HEK293 (cell line): Measurements from ENCODE around the gene CBFA2T2.

ENCODE experiments used
- CTCF ChIA-PET: fragments of 350-600 bp; formaldehyde crosslinking; extraction: SDS; loops from one replicate; lab custom pipeline; 2021; ENCODE audit warnings: antibody characterized with exemption; lab: Yijun Ruan, JAX
- POLR2A ChIA-PET: fragments of 300-600 bp; formaldehyde crosslinking; extraction: SDS; loops from one replicate; lab custom pipeline; 2020; ENCODE audit warnings: antibody characterized with exemption, inconsistent platforms; lab: Yijun Ruan, JAX
- H3K27ac ChIP-seq: fragments of 200-500 bp; sonication (Bioruptor generic); 2 replicates; pipeline ENCODE4 v1.5.1; 2014; ENCODE audit warnings: low read depth, low read length, control low read depth, inconsistent platforms; ENCODE audit errors: extremely low read depth
- H3K36me3 ChIP-seq, 2 experiments: fragments of 200-500 bp in 1 of 2; sonication (Bioruptor generic) in 1 of 2; 1 replicate in 1 of 2; 2 replicates in 1 of 2; pipeline ENCODE4 v1.5.1; 2014 to 2017; ENCODE audit warnings: inconsistent platforms in 2 of 2, low read length in 2 of 2; ENCODE audit not compliant: control insufficient read depth in 2 of 2, insufficient read depth in 1 of 2
- H3K4me1 ChIP-seq: fragments of 200-500 bp; sonication (Bioruptor generic); 2 replicates; pipeline ENCODE4 v1.5.1; 2014; ENCODE audit warnings: mild to moderate bottlenecking, low read length, inconsistent platforms; ENCODE audit not compliant: control insufficient read depth, insufficient read depth
- H3K4me3 ChIP-seq: 2 replicates; pipeline ENCODE4 v1.5.1; 2011; ENCODE audit warnings: low read depth, mild to moderate bottlenecking, control low read depth, low read length, moderate library complexity
- H3K9me3 ChIP-seq: fragments of 200-500 bp; sonication (Bioruptor generic); 2 replicates; pipeline ENCODE4 v1.5.1; 2014; ENCODE audit warnings: low read depth, low read length, inconsistent platforms; ENCODE audit not compliant: control insufficient read depth, insufficient read depth
- KLF1 ChIP-seq: fragments of 450-650 bp; formaldehyde crosslinking; IDR thresholded peaks from 2 replicates; pipeline ENCODE4 v1.5.1; 2016; ENCODE audit warnings: missing biosample characterization, missing genetic modification characterization
- OVOL3 ChIP-seq: fragments of 450-650 bp; formaldehyde crosslinking; IDR thresholded peaks from 2 replicates; pipeline ENCODE4 v1.5.1; 2016; ENCODE audit warnings: missing biosample characterization, missing genetic modification characterization
- SCRT2 ChIP-seq: fragments of 450-650 bp; formaldehyde crosslinking; IDR thresholded peaks from 2 replicates; pipeline ENCODE4 v1.5.1; 2016; ENCODE audit warnings: missing biosample characterization, missing genetic modification characterization
- ZBTB20 ChIP-seq: fragments of 450-650 bp; formaldehyde crosslinking; IDR thresholded peaks from 2 replicates; pipeline ENCODE4 v1.5.1; 2016; ENCODE audit warnings: missing biosample characterization, missing genetic modification characterization
- ZNF174 ChIP-seq: fragments of 450-650 bp; formaldehyde crosslinking; IDR thresholded peaks from 2 replicates; pipeline ENCODE4 v1.5.0; 2017; ENCODE audit warnings: missing biosample characterization, mild to moderate bottlenecking, missing genetic modification characterization
- ZNF2 ChIP-seq: fragments of 450-650 bp; formaldehyde crosslinking; IDR thresholded peaks from 2 replicates; pipeline ENCODE4 v1.5.1; 2016; ENCODE audit warnings: missing biosample characterization, missing genetic modification characterization
- ZNF366 ChIP-seq: fragments of 450-650 bp; formaldehyde crosslinking; conservative IDR thresholded peaks from 2 replicates; pipeline ENCODE4 v1.5.1; 2016; ENCODE audit warnings: missing biosample characterization, missing genetic modification characterization
- ZNF391 ChIP-seq: fragments of 450-650 bp; formaldehyde crosslinking; IDR thresholded peaks from 2 replicates; pipeline ENCODE4 v1.5.1; 2016; ENCODE audit warnings: low read depth, missing biosample characterization, missing genetic modification characterization, borderline replicate concordance
- ZNF510 ChIP-seq: fragments of 450-650 bp; formaldehyde crosslinking; IDR thresholded peaks from 2 replicates; pipeline ENCODE4 v1.5.1; 2018; ENCODE audit warnings: mild to moderate bottlenecking, missing genetic modification characterization, missing biosample characterization; ENCODE audit not compliant: insufficient replicate concordance
- TF ChIP-seq, protein P1 (sequence below): fragments of 450-650 bp; formaldehyde crosslinking; IDR thresholded peaks from 2 replicates; pipeline ENCODE4 v1.5.1; 2016; ENCODE audit warnings: missing biosample characterization, missing genetic modification characterization
- TF ChIP-seq, protein P2 (sequence below): fragments of 450-650 bp; formaldehyde crosslinking; conservative IDR thresholded peaks from 2 replicates; pipeline ENCODE4 v1.5.1; 2016; ENCODE audit warnings: low read depth, missing biosample characterization, missing genetic modification characterization
- TF ChIP-seq, protein P3 (sequence below): fragments of 450-650 bp; formaldehyde crosslinking; IDR thresholded peaks from 2 replicates; pipeline ENCODE4 v1.5.1; 2016; ENCODE audit warnings: missing biosample characterization, missing genetic modification characterization
- TF ChIP-seq, protein P4 (sequence below): fragments of 450-650 bp; formaldehyde crosslinking; IDR thresholded peaks from 2 replicates; pipeline ENCODE4 v1.5.1; 2017; ENCODE audit warnings: missing biosample characterization, mild to moderate bottlenecking, missing genetic modification characterization, moderate library complexity
- TF ChIP-seq, protein P5 (sequence below): fragments of 450-650 bp; formaldehyde crosslinking; IDR thresholded peaks from 2 replicates; pipeline ENCODE4 v1.5.1; 2017; ENCODE audit warnings: missing biosample characterization, missing genetic modification characterization
- TF ChIP-seq, protein P6 (sequence below): fragments of 450-650 bp; formaldehyde crosslinking; IDR thresholded peaks from 2 replicates; pipeline ENCODE4 v1.5.1; 2016; ENCODE audit warnings: missing biosample characterization, missing genetic modification characterization
- TF ChIP-seq, protein P7 (sequence below): fragments of 450-650 bp; formaldehyde crosslinking; IDR thresholded peaks from 2 replicates; pipeline ENCODE4 v1.5.1; 2016; ENCODE audit warnings: missing biosample characterization, missing genetic modification characterization, borderline replicate concordance

CBFA2T2 gene

DNA sequence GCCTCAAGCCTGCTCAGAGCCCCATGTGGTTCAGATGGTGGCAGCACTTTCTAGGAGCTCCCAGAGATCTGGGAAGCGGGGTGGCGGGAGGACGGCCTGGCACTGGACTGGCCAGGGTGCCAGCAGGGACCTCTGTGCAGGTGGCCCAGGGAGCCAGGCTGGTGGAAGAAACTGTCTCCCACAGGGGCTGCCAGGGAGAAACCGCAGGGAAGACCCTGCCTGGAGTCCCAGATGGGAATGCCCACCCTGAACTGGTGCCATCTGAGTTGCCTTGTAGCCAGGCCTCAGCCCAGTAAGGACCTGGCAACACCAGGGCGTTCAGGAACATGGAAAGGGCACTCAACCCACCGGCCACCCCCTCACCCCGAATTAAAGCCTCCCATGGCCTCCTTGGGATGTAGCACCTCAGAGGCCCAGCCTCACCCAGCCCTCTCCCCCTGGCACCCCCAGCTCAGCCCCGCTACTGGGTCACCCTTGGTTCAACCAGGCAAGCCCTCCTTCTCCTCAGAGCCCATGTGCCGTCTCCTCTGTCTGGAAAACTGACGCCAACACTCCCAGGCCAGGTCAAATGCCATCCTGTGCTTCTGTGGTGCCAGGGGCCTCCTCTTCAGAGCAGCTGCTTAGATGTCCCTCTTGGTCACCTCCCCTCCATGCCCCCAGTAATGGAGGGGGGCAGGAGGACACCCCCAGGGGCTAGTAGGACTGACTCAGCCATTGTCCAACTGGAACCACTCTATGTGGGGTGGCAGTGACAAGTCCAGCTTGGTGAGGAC, 166.3 kb downstream of the CBFA2T2 start:
- ChIA-PET CTCF (interaction anchor here (1.2 to 2.6 kb wide), 2 partner anchors 10 to 199 kb away, joined by 3 to 7 read pairs; partner anchors contain the start of gene ACTL10), POLR2A (interaction anchor here (0.6 to 1.5 kb wide), 2 partner anchors 10 to 213 kb away, joined by 3 to 5 read pairs; partner anchors contain the start of genes ACTL10 and SNTA1)
- H3K4me1 ChIP-seq = no peaks in the 10 kb centered on the region
- no peak overlapping the region for H3K4me3 ChIP-seq
- no peaks in the 10 kb centered on the region for H3K9me3 ChIP-seq
- H3K36me3 ChIP-seq = peaks cover 0 to 47% of the 10 kb centered on the region in 2 experiments; a peak in 1 of 3 replicates
- H3K27ac ChIP-seq = no peak overlapping the region
- TF ChIP-seq KLF1 (tag by site-specific recombination) = no peak
- TF ChIP-seq, protein P1, sequence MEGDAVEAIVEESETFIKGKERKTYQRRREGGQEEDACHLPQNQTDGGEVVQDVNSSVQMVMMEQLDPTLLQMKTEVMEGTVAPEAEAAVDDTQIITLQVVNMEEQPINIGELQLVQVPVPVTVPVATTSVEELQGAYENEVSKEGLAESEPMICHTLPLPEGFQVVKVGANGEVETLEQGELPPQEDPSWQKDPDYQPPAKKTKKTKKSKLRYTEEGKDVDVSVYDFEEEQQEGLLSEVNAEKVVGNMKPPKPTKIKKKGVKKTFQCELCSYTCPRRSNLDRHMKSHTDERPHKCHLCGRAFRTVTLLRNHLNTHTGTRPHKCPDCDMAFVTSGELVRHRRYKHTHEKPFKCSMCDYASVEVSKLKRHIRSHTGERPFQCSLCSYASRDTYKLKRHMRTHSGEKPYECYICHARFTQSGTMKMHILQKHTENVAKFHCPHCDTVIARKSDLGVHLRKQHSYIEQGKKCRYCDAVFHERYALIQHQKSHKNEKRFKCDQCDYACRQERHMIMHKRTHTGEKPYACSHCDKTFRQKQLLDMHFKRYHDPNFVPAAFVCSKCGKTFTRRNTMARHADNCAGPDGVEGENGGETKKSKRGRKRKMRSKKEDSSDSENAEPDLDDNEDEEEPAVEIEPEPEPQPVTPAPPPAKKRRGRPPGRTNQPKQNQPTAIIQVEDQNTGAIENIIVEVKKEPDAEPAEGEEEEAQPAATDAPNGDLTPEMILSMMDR (tag by site-specific recombination) = no peak
- TF ChIP-seq, protein P2, sequence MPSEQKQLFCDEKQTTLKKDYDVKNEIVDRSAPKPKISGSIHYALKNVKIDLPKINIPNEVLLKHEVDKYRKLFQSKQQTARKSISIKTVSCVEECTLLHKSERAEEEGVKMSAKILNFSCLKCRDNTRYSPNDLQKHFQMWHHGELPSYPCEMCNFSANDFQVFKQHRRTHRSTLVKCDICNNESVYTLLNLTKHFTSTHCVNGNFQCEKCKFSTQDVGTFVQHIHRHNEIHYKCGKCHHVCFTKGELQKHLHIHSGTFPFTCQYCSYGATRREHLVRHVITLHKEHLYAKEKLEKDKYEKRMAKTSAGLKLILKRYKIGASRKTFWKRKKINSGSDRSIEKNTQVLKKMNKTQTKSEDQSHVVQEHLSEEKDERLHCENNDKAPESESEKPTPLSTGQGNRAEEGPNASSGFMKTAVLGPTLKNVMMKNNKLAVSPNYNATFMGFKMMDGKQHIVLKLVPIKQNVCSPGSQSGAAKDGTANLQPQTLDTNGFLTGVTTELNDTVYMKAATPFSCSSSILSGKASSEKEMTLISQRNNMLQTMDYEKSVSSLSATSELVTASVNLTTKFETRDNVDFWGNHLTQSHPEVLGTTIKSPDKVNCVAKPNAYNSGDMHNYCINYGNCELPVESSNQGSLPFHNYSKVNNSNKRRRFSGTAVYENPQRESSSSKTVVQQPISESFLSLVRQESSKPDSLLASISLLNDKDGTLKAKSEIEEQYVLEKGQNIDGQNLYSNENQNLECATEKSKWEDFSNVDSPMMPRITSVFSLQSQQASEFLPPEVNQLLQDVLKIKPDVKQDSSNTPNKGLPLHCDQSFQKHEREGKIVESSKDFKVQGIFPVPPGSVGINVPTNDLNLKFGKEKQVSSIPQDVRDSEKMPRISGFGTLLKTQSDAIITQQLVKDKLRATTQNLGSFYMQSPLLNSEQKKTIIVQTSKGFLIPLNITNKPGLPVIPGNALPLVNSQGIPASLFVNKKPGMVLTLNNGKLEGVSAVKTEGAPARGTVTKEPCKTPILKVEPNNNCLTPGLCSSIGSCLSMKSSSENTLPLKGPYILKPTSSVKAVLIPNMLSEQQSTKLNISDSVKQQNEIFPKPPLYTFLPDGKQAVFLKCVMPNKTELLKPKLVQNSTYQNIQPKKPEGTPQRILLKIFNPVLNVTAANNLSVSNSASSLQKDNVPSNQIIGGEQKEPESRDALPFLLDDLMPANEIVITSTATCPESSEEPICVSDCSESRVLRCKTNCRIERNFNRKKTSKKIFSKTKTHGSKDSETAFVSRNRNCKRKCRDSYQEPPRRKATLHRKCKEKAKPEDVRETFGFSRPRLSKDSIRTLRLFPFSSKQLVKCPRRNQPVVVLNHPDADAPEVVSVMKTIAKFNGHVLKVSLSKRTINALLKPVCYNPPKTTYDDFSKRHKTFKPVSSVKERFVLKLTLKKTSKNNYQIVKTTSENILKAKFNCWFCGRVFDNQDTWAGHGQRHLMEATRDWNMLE = no peak
- no peak for TF ChIP-seq ZNF391 (tag by site-specific recombination)
- TF ChIP-seq SCRT2 (tag by site-specific recombination) = no peak
- TF ChIP-seq ZNF174 (tag by site-specific recombination) = no peak
- TF ChIP-seq ZNF510 (tag by site-specific recombination) = no peak
- no peak for TF ChIP-seq OVOL3 (tag by site-specific recombination)
- TF ChIP-seq ZBTB20 (tag by site-specific recombination) = no peak
- TF ChIP-seq, protein P3, sequence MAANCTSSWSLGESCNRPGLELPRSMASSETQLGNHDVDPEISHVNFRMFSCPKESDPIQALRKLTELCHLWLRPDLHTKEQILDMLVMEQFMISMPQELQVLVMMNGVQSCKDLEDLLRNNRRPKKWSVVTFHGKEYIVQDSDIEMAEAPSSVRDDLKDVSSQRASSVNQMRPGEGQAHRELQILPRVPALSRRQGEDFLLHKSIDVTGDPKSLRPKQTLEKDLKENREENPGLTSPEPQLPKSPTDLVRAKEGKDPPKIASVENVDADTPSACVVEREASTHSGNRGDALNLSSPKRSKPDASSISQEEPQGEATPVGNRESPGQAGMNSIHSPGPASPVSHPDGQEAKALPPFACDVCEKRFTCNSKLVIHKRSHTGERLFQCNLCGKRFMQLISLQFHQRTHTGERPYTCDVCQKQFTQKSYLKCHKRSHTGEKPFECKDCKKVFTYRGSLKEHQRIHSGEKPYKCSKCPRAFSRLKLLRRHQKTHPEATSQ (tag by site-specific recombination) = no peak
- TF ChIP-seq, protein P4, sequence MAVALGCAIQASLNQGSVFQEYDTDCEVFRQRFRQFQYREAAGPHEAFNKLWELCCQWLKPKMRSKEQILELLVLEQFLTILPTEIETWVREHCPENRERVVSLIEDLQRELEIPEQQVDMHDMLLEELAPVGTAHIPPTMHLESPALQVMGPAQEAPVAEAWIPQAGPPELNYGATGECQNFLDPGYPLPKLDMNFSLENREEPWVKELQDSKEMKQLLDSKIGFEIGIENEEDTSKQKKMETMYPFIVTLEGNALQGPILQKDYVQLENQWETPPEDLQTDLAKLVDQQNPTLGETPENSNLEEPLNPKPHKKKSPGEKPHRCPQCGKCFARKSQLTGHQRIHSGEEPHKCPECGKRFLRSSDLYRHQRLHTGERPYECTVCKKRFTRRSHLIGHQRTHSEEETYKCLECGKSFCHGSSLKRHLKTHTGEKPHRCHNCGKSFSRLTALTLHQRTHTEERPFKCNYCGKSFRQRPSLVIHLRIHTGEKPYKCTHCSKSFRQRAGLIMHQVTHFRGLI (tag by site-specific recombination) = no peak
- TF ChIP-seq ZNF2 (tag by site-specific recombination) = no peak
- TF ChIP-seq, protein P5, sequence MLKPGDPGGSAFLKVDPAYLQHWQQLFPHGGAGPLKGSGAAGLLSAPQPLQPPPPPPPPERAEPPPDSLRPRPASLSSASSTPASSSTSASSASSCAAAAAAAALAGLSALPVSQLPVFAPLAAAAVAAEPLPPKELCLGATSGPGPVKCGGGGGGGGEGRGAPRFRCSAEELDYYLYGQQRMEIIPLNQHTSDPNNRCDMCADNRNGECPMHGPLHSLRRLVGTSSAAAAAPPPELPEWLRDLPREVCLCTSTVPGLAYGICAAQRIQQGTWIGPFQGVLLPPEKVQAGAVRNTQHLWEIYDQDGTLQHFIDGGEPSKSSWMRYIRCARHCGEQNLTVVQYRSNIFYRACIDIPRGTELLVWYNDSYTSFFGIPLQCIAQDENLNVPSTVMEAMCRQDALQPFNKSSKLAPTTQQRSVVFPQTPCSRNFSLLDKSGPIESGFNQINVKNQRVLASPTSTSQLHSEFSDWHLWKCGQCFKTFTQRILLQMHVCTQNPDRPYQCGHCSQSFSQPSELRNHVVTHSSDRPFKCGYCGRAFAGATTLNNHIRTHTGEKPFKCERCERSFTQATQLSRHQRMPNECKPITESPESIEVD (tag by site-specific recombination) = no peak
- TF ChIP-seq, protein P6, sequence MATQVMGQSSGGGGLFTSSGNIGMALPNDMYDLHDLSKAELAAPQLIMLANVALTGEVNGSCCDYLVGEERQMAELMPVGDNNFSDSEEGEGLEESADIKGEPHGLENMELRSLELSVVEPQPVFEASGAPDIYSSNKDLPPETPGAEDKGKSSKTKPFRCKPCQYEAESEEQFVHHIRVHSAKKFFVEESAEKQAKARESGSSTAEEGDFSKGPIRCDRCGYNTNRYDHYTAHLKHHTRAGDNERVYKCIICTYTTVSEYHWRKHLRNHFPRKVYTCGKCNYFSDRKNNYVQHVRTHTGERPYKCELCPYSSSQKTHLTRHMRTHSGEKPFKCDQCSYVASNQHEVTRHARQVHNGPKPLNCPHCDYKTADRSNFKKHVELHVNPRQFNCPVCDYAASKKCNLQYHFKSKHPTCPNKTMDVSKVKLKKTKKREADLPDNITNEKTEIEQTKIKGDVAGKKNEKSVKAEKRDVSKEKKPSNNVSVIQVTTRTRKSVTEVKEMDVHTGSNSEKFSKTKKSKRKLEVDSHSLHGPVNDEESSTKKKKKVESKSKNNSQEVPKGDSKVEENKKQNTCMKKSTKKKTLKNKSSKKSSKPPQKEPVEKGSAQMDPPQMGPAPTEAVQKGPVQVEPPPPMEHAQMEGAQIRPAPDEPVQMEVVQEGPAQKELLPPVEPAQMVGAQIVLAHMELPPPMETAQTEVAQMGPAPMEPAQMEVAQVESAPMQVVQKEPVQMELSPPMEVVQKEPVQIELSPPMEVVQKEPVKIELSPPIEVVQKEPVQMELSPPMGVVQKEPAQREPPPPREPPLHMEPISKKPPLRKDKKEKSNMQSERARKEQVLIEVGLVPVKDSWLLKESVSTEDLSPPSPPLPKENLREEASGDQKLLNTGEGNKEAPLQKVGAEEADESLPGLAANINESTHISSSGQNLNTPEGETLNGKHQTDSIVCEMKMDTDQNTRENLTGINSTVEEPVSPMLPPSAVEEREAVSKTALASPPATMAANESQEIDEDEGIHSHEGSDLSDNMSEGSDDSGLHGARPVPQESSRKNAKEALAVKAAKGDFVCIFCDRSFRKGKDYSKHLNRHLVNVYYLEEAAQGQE (tag by site-specific recombination) = no peak
- TF ChIP-seq, protein P7, sequence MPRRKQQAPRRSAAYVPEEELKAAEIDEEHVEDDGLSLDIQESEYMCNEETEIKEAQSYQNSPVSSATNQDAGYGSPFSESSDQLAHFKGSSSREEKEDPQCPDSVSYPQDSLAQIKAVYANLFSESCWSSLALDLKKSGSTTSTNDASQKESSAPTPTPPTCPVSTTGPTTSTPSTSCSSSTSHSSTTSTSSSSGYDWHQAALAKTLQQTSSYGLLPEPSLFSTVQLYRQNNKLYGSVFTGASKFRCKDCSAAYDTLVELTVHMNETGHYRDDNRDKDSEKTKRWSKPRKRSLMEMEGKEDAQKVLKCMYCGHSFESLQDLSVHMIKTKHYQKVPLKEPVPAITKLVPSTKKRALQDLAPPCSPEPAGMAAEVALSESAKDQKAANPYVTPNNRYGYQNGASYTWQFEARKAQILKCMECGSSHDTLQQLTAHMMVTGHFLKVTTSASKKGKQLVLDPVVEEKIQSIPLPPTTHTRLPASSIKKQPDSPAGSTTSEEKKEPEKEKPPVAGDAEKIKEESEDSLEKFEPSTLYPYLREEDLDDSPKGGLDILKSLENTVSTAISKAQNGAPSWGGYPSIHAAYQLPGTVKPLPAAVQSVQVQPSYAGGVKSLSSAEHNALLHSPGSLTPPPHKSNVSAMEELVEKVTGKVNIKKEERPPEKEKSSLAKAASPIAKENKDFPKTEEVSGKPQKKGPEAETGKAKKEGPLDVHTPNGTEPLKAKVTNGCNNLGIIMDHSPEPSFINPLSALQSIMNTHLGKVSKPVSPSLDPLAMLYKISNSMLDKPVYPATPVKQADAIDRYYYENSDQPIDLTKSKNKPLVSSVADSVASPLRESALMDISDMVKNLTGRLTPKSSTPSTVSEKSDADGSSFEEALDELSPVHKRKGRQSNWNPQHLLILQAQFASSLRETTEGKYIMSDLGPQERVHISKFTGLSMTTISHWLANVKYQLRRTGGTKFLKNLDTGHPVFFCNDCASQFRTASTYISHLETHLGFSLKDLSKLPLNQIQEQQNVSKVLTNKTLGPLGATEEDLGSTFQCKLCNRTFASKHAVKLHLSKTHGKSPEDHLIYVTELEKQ (tag by site-specific recombination) = no peak
- TF ChIP-seq ZNF366 = no peak
